Measurements from ENCODE around the gene ZMIZ1. TPM values are rescaled to one million over a fixed set of nuclear protein-coding genes. Genes with fewer than 3 reads are reported as not detected.

Gene ZMIZ1, protein sequence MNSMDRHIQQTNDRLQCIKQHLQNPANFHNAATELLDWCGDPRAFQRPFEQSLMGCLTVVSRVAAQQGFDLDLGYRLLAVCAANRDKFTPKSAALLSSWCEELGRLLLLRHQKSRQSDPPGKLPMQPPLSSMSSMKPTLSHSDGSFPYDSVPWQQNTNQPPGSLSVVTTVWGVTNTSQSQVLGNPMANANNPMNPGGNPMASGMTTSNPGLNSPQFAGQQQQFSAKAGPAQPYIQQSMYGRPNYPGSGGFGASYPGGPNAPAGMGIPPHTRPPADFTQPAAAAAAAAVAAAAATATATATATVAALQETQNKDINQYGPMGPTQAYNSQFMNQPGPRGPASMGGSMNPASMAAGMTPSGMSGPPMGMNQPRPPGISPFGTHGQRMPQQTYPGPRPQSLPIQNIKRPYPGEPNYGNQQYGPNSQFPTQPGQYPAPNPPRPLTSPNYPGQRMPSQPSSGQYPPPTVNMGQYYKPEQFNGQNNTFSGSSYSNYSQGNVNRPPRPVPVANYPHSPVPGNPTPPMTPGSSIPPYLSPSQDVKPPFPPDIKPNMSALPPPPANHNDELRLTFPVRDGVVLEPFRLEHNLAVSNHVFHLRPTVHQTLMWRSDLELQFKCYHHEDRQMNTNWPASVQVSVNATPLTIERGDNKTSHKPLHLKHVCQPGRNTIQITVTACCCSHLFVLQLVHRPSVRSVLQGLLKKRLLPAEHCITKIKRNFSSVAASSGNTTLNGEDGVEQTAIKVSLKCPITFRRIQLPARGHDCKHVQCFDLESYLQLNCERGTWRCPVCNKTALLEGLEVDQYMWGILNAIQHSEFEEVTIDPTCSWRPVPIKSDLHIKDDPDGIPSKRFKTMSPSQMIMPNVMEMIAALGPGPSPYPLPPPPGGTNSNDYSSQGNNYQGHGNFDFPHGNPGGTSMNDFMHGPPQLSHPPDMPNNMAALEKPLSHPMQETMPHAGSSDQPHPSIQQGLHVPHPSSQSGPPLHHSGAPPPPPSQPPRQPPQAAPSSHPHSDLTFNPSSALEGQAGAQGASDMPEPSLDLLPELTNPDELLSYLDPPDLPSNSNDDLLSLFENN
- total RNA-seq = 20.0 and 30.6 TPM in 2 replicates
- polyA plus RNA-seq = 6.3 and 18.1 TPM in 2 replicates
- polyA plus RNA-seq (2012) = 23.2 and 46.8 TPM in 2 replicates
- 130 and 178 TPM in 2 replicates for polyA minus RNA-seq (ENCODE audit: low replicate concordance)

GRCh38 chr10:79068562-79069324, at the start of gene ZMIZ1:
Gene ZMIZ1 (plus strand): TSS chr10:79068966. CDS start chr10:79201633, 132,667 bp downstream.
- peaks cover 47% of the 10 kb centered on the region for H3K79me2 ChIP-seq (ENCODE audit: control insufficient read depth, insufficient read depth, low read length)
- no peaks in the 10 kb centered on the region for H3K27me3 ChIP-seq (ENCODE audit: control insufficient read depth, insufficient read depth, low read length)
- DNase-seq (ENCODE audit: low read depth in 2 of 2) = peak; percentile 93
- TF ChIP-seq CTCF (conservative IDR thresholded peaks at IDR 0.05 in 1 of 2, IDR thresholded peaks at IDR 0.05 in 1 of 2; ENCODE audit: low read depth in 1 of 2, low read length in 2 of 2) (peak in 1 of 2 donors; percentile 13), EZH2 (IDR thresholded peaks at IDR 0.05; ENCODE audit: low read length, missing control alignments) (no peak)
- peak within 1 kb of the TSS; percentile 70 to 97 (median 77) for H3K4me3 ChIP-seq (replicated peaks in 1 of 4; ENCODE audit: control extremely low read depth in 1 of 4, insufficient read depth in 1 of 4, low read depth in 3 of 4, low read length in 4 of 4)
- peak within 1 kb of the TSS; percentile 51 for H2AFZ ChIP-seq (ENCODE audit: low read length)
- H3K4me1 ChIP-seq (ENCODE audit: control insufficient read depth, extremely low read depth, insufficient read depth, low read length) = peaks cover 18% of the 10 kb centered on the region
- H4K20me1 ChIP-seq (ENCODE audit: control insufficient read depth, extremely low read depth, insufficient read depth, low read length) = no peaks in the 10 kb centered on the region
- H3K9ac ChIP-seq (ENCODE audit: insufficient read depth, low read length) = peak within 1 kb of the TSS; percentile 87
- H3K4me2 ChIP-seq (ENCODE audit: extremely low read depth, insufficient read depth, low read length) = peak within 1 kb of the TSS; percentile 86
- H3K36me3 ChIP-seq (ENCODE audit: control insufficient read depth, insufficient read depth, low read length) = peaks cover 1% of the 10 kb centered on the region
- peak within 1 kb of the TSS; percentile 93 for H3K27ac ChIP-seq (ENCODE audit: insufficient read depth, low read length)
- no peaks in the 10 kb centered on the region for H3K9me3 ChIP-seq (ENCODE audit: control insufficient read depth, insufficient read depth, low read depth, low read length)

DNA sequence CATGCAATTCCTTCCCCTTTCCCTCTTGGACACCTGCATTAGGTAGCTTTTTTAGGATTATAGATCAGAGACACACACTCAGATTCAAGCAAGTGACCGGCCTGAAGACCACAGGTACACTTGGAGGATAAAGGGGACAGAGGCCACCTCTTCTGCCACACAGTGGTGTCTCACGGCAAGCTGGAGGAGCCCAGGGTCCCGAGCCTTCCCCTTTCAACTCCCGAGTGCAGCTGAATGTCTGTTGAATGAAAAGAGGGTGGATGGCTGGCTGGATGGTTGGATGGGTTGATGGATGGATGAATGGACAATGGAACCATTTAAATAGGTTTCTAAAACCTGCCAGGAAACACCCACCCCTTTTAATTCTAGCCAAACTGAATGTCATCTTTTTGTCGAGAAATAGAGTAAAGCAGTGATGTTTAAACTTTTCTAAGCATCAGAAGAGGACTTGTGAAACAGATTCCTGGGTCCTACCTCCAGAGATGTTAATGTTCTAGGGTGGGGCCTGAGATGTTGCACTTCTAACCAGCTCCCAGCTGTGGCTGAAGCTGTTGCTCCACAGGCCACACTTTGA, 49.2 kb upstream of the ZMIZ1 start:
- H2AFZ ChIP-seq (ENCODE audit: low read length) = no peak overlapping the region
- H3K4me1 ChIP-seq (ENCODE audit: control insufficient read depth, extremely low read depth, insufficient read depth, low read length) = no peaks in the 10 kb centered on the region
- peaks cover 4% of the 10 kb centered on the region for H3K27me3 ChIP-seq (ENCODE audit: control insufficient read depth, insufficient read depth, low read length)
- no peaks in the 10 kb centered on the region for H3K79me2 ChIP-seq (ENCODE audit: control insufficient read depth, insufficient read depth, low read length)
- TF ChIP-seq EZH2 (IDR thresholded peaks at IDR 0.05; ENCODE audit: low read length, missing control alignments) (no peak), CTCF (conservative IDR thresholded peaks at IDR 0.05 in 1 of 2, IDR thresholded peaks at IDR 0.05 in 1 of 2; ENCODE audit: low read depth in 1 of 2, low read length in 2 of 2) (no peak)
- peak in 1 of 2 donors; percentile 44 for DNase-seq (ENCODE audit: low read depth in 2 of 2)
- H3K9me3 ChIP-seq (ENCODE audit: control insufficient read depth, insufficient read depth, low read depth, low read length) = no peaks in the 10 kb centered on the region
- H3K4me2 ChIP-seq (ENCODE audit: extremely low read depth, insufficient read depth, low read length) = no peak overlapping the region
- no peak overlapping the region for H3K27ac ChIP-seq (ENCODE audit: insufficient read depth, low read length)
- no peak overlapping the region for H3K9ac ChIP-seq (ENCODE audit: insufficient read depth, low read length)
- no peaks in the 10 kb centered on the region for H3K36me3 ChIP-seq (ENCODE audit: control insufficient read depth, insufficient read depth, low read length)
- H4K20me1 ChIP-seq (ENCODE audit: control insufficient read depth, extremely low read depth, insufficient read depth, low read length) = no peaks in the 10 kb centered on the region
- H3K4me3 ChIP-seq (replicated peaks in 1 of 4; ENCODE audit: control extremely low read depth in 1 of 4, insufficient read depth in 1 of 4, low read depth in 3 of 4, low read length in 4 of 4) = no peak overlapping the region

Data from fibroblast of lung (primary cell).